Left lung (tissue), 10 donors: ENCODE results near the gene KCNJ12. TPM values are rescaled to one million over a fixed set of nuclear protein-coding genes. Genes with fewer than 3 reads are reported as not detected.

Source experiments
- ATAC-seq: fragments of 200-7000 bp; cut with Tn5 transposase; one replicate; pipeline ENCODE4 v1.9.1; 2020; ENCODE audit warnings: moderate library complexity
- DNase-seq, 4 donors: peaks; one replicate each; pipeline ENCODE4 v3.0.0-alpha.2; 2013 to 2020
- H3K27ac ChIP-seq, 2 donors: fragments of 200-600 bp; sonication (generic) in 1 of 2; one replicate each; pipeline versions ENCODE4 v1.5.0 to v1.8.0; 2020 to 2021
- H3K27me3 ChIP-seq, 2 donors: fragments of 200-600 bp; sonication (generic) in 1 of 2; one replicate each; pipeline versions ENCODE4 v1.5.0 to v1.8.0; 2020 to 2021
- H3K36me3 ChIP-seq, 2 donors: fragments of 200-600 bp; sonication (generic) in 1 of 2; one replicate each; pipeline versions ENCODE4 v1.5.0 to v1.8.0; 2020 to 2021
- H3K4me1 ChIP-seq, 2 donors: fragments of 200-600 bp; one replicate each; pipeline ENCODE4 v1.8.0; 2021
- H3K4me3 ChIP-seq, 2 donors: fragments of 200-600 bp; sonication (generic) in 1 of 2; one replicate each; pipeline versions ENCODE4 v1.5.0 to v1.8.0; 2020 to 2021; ENCODE audit warnings: mild to moderate bottlenecking in 1 of 2
- H3K9me3 ChIP-seq, 2 donors: fragments of 200-600 bp; sonication (generic) in 1 of 2; one replicate each; pipeline versions ENCODE4 v1.5.0 to v1.8.0; 2020 to 2021
- CTCF ChIP-seq, 2 donors: fragments of 200-600 bp; sonication (generic) in 1 of 2; IDR thresholded peaks; one replicate each; pipeline versions ENCODE4 v1.5.0 to v1.8.0; 2021; ENCODE audit warnings: antibody characterized with exemption in 2 of 2
- intact Hi-C, 2 donors: fragments of 100-400 bp; cut with DNase I; formaldehyde crosslinking; loops; one replicate each; pipeline versions ENCODE4 v1.11.2 to v1.14.2; 2022
- polyA plus RNA-seq, 6 donors: library from polyadenylated mRNA; unstranded; fragments of 120-200 nt; gene quantifications; one replicate each; pipeline ENCODE4 v1.2.1, GENCODE V29; 2013; ENCODE audit not compliant: insufficient read length in 6 of 6
- total RNA-seq, 2 donors: library from RNA; stranded (reverse); fragmentation: NEBNext Ultra II Directional; extraction: Animal tissue kit (Norgen Biotek cat#: 25700); gene quantifications; one replicate each; pipeline ENCODE4 v1.2.1, GENCODE V29; 2021
- donor health status: DM: no; HTN: yes; CAD: no.
- donor health status: DM: no; HTN: no; CAD: no.

Gene KCNJ12
- total and polyA plus RNA-seq, 8 donors = 3.0 to 5.7 (median 3.7) TPM

GRCh38 chr17:21467739-21468490, 91.8 kb downstream of the KCNJ12 start:
- TF ChIP-seq CTCF (IDR thresholded peaks at IDR 0.05) = no peak
- Histone ChIP-seq H3K27ac (no peak overlapping the region), H3K9me3 (no peaks in the 10 kb centered on the region), H3K27me3 (peaks cover 6 to 21% of the 10 kb centered on the region in 2 donors), H3K4me3 (no peak overlapping the region), H3K36me3 (no peaks in the 10 kb centered on the region), H3K4me1 (peaks cover 0 to 5% of the 10 kb centered on the region in 2 donors)
- ATAC-seq (no peak), DNase-seq (no peak)
- intact Hi-C loops = no loop called here

Other genes starting within 250 kb of the KCNJ12 start
- gene DHRS7B, start 249.4 kb upstream of the KCNJ12 start, total RNA-seq = 10 to 100 TPM; 25.8 to 29.1 TPM
- 10 to 100 TPM; 22.5 to 26.8 (median 24.5) TPM for gene DHRS7B, start 249.4 kb upstream of the KCNJ12 start, polyA plus RNA-seq
- 10 to 100 TPM; 24.4 to 25.1 TPM for gene TMEM11, start 162.2 kb upstream of the KCNJ12 start, total RNA-seq
- gene TMEM11, start 162.2 kb upstream of the KCNJ12 start, polyA plus RNA-seq = 10 to 100 TPM; 17.1 to 20.3 (median 18.4) TPM
- 10 to 100 TPM in 1 of 2 donors, 1 to 10 TPM in 1; 7.4 to 16.9 TPM for gene NATD1, start 122.9 kb upstream of the KCNJ12 start, total RNA-seq
- 10 to 100 TPM in 2 of 6 donors, 1 to 10 TPM in 4; 7.0 to 10.9 (median 9.4) TPM for gene NATD1, start 122.9 kb upstream of the KCNJ12 start, polyA plus RNA-seq
- gene MAP2K3, start 91.6 kb upstream of the KCNJ12 start, total RNA-seq = 100 to 1,000 TPM in 1 of 2 donors, 10 to 100 TPM in 1; 62.5 to 101 TPM
- gene MAP2K3, start 91.6 kb upstream of the KCNJ12 start, polyA plus RNA-seq = 10 to 100 TPM; 23.3 to 30.6 (median 26.5) TPM